Measurements from ENCODE around the gene HPCAL4. TPM values are rescaled to one million over a fixed set of nuclear protein-coding genes. Genes with fewer than 3 reads are reported as not detected.

HPCAL4 gene
- total and polyA plus RNA-seq, 10 of the 15 experiments (the other 5 are each of a cell fraction or from before 2014, with no cell fraction given), result 0.05 to 0.18 (median 0.06) TPM; not detected in 5

DNA sequence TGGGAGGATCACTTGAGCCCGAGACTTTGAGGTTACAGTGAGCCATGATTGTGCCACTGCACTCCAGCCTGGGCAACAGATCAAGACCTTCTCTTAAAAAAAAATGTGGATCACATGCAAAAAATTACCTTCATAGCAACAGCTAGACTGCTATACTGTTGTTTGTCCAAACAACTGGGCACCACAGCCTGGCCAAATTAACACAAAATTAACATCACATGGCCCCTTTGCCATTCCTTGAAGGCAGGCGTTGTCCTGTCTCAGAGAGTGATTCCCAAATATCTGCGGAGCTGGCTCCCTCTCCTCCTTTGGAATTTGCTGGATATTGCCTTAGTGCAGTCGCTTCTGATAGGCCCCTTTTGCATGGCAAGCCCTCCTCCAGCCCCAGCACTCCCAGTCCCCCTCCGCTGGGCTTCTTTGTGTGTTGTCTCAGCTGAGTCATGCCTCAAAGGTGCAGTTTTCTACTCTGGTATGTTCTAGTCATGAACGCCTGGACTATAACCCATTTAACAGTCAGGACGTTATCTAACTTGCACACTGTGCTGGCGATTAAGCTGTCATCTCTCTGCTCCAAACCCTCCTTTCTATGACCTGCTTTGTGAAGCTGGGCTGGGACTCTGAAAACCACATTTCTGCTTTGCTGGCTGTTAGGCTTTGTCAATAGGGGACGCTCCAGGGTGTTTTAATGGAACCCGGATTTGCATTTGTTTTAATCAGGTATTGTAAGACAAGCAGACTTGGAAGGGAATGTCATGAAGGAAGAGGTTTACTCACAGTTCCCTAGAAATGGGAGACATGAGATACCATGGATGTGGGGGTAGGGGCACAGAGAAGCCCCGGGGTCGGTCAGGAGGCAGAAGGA is 20.1 kb upstream of the HPCAL4 start:
- no peaks in the 10 kb centered on the region for H3K79me2 ChIP-seq (ENCODE audit: control insufficient read depth, insufficient read depth, low read length)
- no peaks in the 10 kb centered on the region for H3K36me3 ChIP-seq (ENCODE audit: control insufficient read depth in 2 of 2, insufficient read depth in 2 of 2, low read length in 1 of 2)
- ChIA-PET RAD21 (ENCODE audit: unreplicated experiment) (no interaction called here), POLR2A (interaction anchor here (0.6 kb wide), 1 partner anchor 236 kb away, joined by 6 read pairs; no protein-coding TSS in a partner anchor), CTCF (interaction anchor here (0.9 to 2.4 kb wide), 6 partner anchors 8 to 520 kb away, joined by 3 to 8 read pairs (median 4); no protein-coding TSS in a partner anchor), SMC1A (ENCODE audit: uncharacterized antibody, unreplicated experiment) (interaction anchor here (1.1 to 1.9 kb wide), 4 partner anchors 9 to 105 kb away, joined by 3 to 4 read pairs (median 4); no protein-coding TSS in a partner anchor)
- BruUV-seq (replicated peaks), result no TSS peak
- FAIRE-seq (no peak), ATAC-seq (no peak), DNase-seq (ENCODE audit: low read depth, low spot score) (no peak)
- H2AFZ ChIP-seq (ENCODE audit: control insufficient read depth, low read depth, low read length), result no peak overlapping the region
- no peaks in the 10 kb centered on the region; the same call in 2 of the 3 replicates for H3K9me3 ChIP-seq (replicated peaks; ENCODE audit: control insufficient read depth, insufficient read depth, low read length)
- no peaks in the 10 kb centered on the region for H4K20me1 ChIP-seq (ENCODE audit: control insufficient read depth, insufficient read depth)
- H3K4me2 ChIP-seq (ENCODE audit: control insufficient read depth, insufficient read depth), result no peak overlapping the region
- H3K27me3 ChIP-seq (replicated peaks in 1 of 2; ENCODE audit: control insufficient read depth in 2 of 2, insufficient read depth in 2 of 2, low read length in 1 of 2), result 0 out of 4 replicates have a peak, but pooled peaks cover 0 to 2% of the 10 kb centered on the region in 2 experiments
- no peak overlapping the region for H3K4me3 ChIP-seq
- no peak overlapping the region for H3K27ac ChIP-seq (ENCODE audit: control insufficient read depth, insufficient read depth)
- no peaks in the 10 kb centered on the region for H3K4me1 ChIP-seq (ENCODE audit: control insufficient read depth, insufficient read depth, low read length)
- in situ Hi-C loops (cut with MboI), result no loop called here
- intact Hi-C loops (cut with micrococcal nuclease; ENCODE audit: unreplicated experiment), result no loop called here
- no peak overlapping the region for H3K9ac ChIP-seq (ENCODE audit: control insufficient read depth, insufficient read depth, low read length)
- WGBS (ENCODE audit: insufficient coverage, insufficient replicate concordance, low lambda C conversion rate, missing lambda C conversion rate), result 38% methylated on average over 12 of the region's 12 CpGs
- TF ChIP-seq POLR2A (IDR thresholded peaks at IDR 0.05; ENCODE audit: low read depth, low read length), result no peak
- no peak for TF ChIP-seq ZBED1 (IDR thresholded peaks at IDR 0.05; ENCODE audit: borderline replicate concordance)
- no peak for TF ChIP-seq NRF1 (conservative IDR thresholded peaks at IDR 0.05; ENCODE audit: low read depth, low read length)
- TF ChIP-seq, protein P1, sequence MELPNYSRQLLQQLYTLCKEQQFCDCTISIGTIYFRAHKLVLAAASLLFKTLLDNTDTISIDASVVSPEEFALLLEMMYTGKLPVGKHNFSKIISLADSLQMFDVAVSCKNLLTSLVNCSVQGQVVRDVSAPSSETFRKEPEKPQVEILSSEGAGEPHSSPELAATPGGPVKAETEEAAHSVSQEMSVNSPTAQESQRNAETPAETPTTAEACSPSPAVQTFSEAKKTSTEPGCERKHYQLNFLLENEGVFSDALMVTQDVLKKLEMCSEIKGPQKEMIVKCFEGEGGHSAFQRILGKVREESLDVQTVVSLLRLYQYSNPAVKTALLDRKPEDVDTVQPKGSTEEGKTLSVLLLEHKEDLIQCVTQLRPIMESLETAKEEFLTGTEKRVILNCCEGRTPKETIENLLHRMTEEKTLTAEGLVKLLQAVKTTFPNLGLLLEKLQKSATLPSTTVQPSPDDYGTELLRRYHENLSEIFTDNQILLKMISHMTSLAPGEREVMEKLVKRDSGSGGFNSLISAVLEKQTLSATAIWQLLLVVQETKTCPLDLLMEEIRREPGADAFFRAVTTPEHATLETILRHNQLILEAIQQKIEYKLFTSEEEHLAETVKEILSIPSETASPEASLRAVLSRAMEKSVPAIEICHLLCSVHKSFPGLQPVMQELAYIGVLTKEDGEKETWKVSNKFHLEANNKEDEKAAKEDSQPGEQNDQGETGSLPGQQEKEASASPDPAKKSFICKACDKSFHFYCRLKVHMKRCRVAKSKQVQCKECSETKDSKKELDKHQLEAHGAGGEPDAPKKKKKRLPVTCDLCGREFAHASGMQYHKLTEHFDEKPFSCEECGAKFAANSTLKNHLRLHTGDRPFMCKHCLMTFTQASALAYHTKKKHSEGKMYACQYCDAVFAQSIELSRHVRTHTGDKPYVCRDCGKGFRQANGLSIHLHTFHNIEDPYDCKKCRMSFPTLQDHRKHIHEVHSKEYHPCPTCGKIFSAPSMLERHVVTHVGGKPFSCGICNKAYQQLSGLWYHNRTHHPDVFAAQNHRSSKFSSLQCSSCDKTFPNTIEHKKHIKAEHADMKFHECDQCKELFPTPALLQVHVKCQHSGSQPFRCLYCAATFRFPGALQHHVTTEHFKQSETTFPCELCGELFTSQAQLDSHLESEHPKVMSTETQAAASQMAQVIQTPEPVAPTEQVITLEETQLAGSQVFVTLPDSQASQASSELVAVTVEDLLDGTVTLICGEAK (IDR thresholded peaks at IDR 0.05; ENCODE audit: borderline replicate concordance), result no peak
- TF ChIP-seq, protein P2, sequence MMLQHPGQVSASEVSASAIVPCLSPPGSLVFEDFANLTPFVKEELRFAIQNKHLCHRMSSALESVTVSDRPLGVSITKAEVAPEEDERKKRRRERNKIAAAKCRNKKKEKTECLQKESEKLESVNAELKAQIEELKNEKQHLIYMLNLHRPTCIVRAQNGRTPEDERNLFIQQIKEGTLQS (IDR thresholded peaks at IDR 0.05; ENCODE audit: borderline replicate concordance, extremely low read depth, low read depth, low read length), result no peak
- TF ChIP-seq RELB (IDR thresholded peaks at IDR 0.05; ENCODE audit: low read depth), result no peak
- no peak for TF ChIP-seq NFXL1 (IDR thresholded peaks at IDR 0.05; ENCODE audit: borderline replicate concordance)
- no peak for TF ChIP-seq PAX8 (IDR thresholded peaks at IDR 0.05)
- TF ChIP-seq SRF (IDR thresholded peaks at IDR 0.05; ENCODE audit: low read depth in 2 of 2, low read length in 2 of 2), result no peak
- TF ChIP-seq TARDBP (IDR thresholded peaks at IDR 0.05; ENCODE audit: borderline replicate concordance), result no peak
- TF ChIP-seq EZH2 (IDR thresholded peaks at IDR 0.05; ENCODE audit: borderline replicate concordance, control insufficient read depth, low read depth, low read length), result no peak
- TF ChIP-seq REST (IDR thresholded peaks at IDR 0.05; ENCODE audit: low read depth, low read length), result no peak
- no peak for TF ChIP-seq RUNX3 (IDR thresholded peaks at IDR 0.05; ENCODE audit: low read length)

Measured in GM12878 (cell line).